Colonic mucosa (tissue), 4 donors: ENCODE data around the gene HEG1. TPM values are rescaled to one million over a fixed set of nuclear protein-coding genes. Genes with fewer than 3 reads are reported as not detected.

Source experiments
- DNase-seq: peaks from one replicate; pipeline ENCODE4 v3.0.0-alpha.2; 2020
- H3K27ac ChIP-seq: fragments of 200-600 bp; one replicate; pipeline ENCODE4 v1.8.0; 2021
- H3K27me3 ChIP-seq: fragments of 200-600 bp; one replicate; pipeline ENCODE4 v1.8.0; 2021
- H3K36me3 ChIP-seq: fragments of 200-600 bp; one replicate; pipeline ENCODE4 v1.8.0; 2021
- H3K4me1 ChIP-seq: fragments of 200-600 bp; one replicate; pipeline ENCODE4 v1.8.0; 2021; ENCODE audit warnings: mild to moderate bottlenecking
- H3K4me3 ChIP-seq: fragments of 200-600 bp; one replicate; pipeline ENCODE4 v1.8.0; 2021
- H3K9ac ChIP-seq, 2 donors: one replicate each; pipeline ENCODE4 v1.7.0; 2013; ENCODE audit warnings: control low read depth in 2 of 2, low read depth in 2 of 2, low read length in 2 of 2
- H3K9me3 ChIP-seq: fragments of 200-600 bp; one replicate; pipeline ENCODE4 v1.8.0; 2021
- CTCF ChIP-seq: fragments of 200-600 bp; IDR thresholded peaks from one replicate; pipeline ENCODE4 v1.8.0; 2022; ENCODE audit warnings: antibody characterized with exemption, mild to moderate bottlenecking
- intact Hi-C: fragments of 100-400 bp; cut with DNase I; formaldehyde crosslinking; loops from one replicate; pipeline ENCODE4 v1.14.1; 2022
- total RNA-seq, 2 donors: library from RNA; stranded (reverse); fragmentation: NEBNext Ultra II Directional in 1 of 2; extraction: Animal tissue kit (Norgen Biotek cat#: 25700) in 1 of 2; gene quantifications; one replicate each; pipeline ENCODE4 v1.2.1, GENCODE V29; 2021
- donor health status: healthy.
- donor health status: DM: no; HTN: no; CAD: no.
- donor health status: DM: no; HTN: no; CAD: no.

Gene HEG1
- total RNA-seq, 2 donors from 2014 or later = 5.1 to 10.7 TPM

GRCh38 chr3:125031544-125031943 is 24.3 kb downstream of the HEG1 start:
- Histone ChIP-seq H3K4me1 (no peaks in the 10 kb centered on the region), H3K36me3 (no peaks in the 10 kb centered on the region), H3K4me3 (no peak overlapping the region), H3K27me3 (no peaks in the 10 kb centered on the region), H3K9ac (no peak overlapping the region), H3K9me3 (no peaks in the 10 kb centered on the region), H3K27ac (no peak overlapping the region)
- TF ChIP-seq CTCF = no peak
- DNase-seq = no peak
- intact Hi-C loops = no loop called here

GRCh38 chr3:125028657-125029056 is 27.1 kb downstream of the HEG1 start:
- intact Hi-C loops = no loop called here
- no peak overlapping the region for H3K4me3 ChIP-seq
- no peaks in the 10 kb centered on the region for H3K27me3 ChIP-seq
- DNase-seq = no peak
- no peaks in the 10 kb centered on the region for H3K9me3 ChIP-seq
- H3K27ac ChIP-seq = no peak overlapping the region
- H3K9ac ChIP-seq = no peak overlapping the region
- no peaks in the 10 kb centered on the region for H3K4me1 ChIP-seq
- H3K36me3 ChIP-seq = no peaks in the 10 kb centered on the region
- no peak for TF ChIP-seq CTCF

GRCh38 chr3:125025642-125026041 is 30.2 kb downstream of the HEG1 start:
- H3K27me3 ChIP-seq = no peaks in the 10 kb centered on the region
- H3K4me3 ChIP-seq = no peak overlapping the region
- no peak for TF ChIP-seq CTCF
- H3K4me1 ChIP-seq = no peaks in the 10 kb centered on the region
- no peak for DNase-seq
- intact Hi-C loops = no loop called here
- no peaks in the 10 kb centered on the region for H3K36me3 ChIP-seq
- H3K27ac ChIP-seq = no peak overlapping the region
- H3K9ac ChIP-seq = no peak overlapping the region
- H3K9me3 ChIP-seq = no peaks in the 10 kb centered on the region

- Histone ChIP-seq H3K4me3 (no peak overlapping the region), H3K4me1 (no peaks in the 10 kb centered on the region), H3K27me3 (no peaks in the 10 kb centered on the region), H3K36me3 (no peaks in the 10 kb centered on the region), H3K9me3 (no peaks in the 10 kb centered on the region), H3K27ac (no peak overlapping the region), H3K9ac (no peak overlapping the region)
- intact Hi-C loops = no loop called here
- TF ChIP-seq CTCF = no peak
- no peak for DNase-seq
Observed at GRCh38 chr3:125024817-125025216, 31.0 kb downstream of the HEG1 start.

GRCh38 chr3:125023833-125024555 is 31.8 kb downstream of the HEG1 start:
- no peak for TF ChIP-seq CTCF
- Histone ChIP-seq H3K4me3 (no peak overlapping the region), H3K4me1 (no peaks in the 10 kb centered on the region), H3K36me3 (no peaks in the 10 kb centered on the region), H3K9me3 (no peaks in the 10 kb centered on the region), H3K27me3 (no peaks in the 10 kb centered on the region), H3K9ac (no peak overlapping the region), H3K27ac (no peak overlapping the region)
- no peak for DNase-seq
- intact Hi-C loops = no loop called here
